Myocyte (in vitro differentiated cells): Measurements from ENCODE around the gene CRABP2. TPM values are rescaled to one million over a fixed set of nuclear protein-coding genes. Genes with fewer than 3 reads are reported as not detected.

ENCODE experiments used
- DNase-seq: peaks from one replicate; pipeline ENCODE4 v3.0.0-alpha.2; 2012; ENCODE audit warnings: low read depth
- polyA plus RNA-seq: library from polyadenylated mRNA; unstranded; fragments of >200 nt; gene quantifications from one replicate; pipeline ENCODE4 v1.2.1, GENCODE V29; 2012; ENCODE audit warnings: missing spikeins
- total RNA-seq: library from RNA; depleted of rRNA; stranded (reverse); fragments of >200 nt; gene quantifications from 2 replicates; pipeline ENCODE4 v1.2.3, GENCODE V29; 2014

Gene CRABP2
- total RNA-seq = 5.3 and 6.2 TPM in 2 replicates
- polyA plus RNA-seq = 6.0 TPM

DNA sequence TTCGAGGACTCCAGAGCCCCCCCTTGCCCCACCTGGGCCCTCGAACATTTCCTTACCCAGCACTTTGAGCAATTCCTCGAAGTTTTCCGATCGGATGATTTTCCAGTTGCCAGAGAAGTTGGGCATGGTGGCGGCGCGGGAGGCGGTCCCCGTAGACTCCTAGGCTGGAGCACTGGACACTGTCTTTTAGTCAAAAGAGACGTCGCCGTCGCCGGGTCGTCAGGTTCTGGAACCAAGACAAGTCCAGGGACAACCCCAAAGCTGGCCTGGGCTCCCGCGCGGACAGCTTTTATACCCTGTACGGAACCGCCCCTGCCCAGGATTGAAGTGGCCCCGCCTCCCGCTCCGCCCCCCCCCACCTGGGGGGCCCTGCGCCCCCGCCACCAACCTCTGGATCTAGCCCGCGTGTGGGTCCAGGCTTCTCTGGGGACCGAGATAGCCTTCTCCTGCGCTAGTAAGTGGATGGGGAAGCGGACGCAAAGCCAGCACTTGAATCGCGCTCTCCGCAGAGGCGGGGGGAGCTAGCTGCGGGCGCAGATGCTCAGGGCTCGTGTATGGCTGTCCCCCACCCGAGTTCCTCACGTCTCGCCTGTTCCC lies at the start of gene CRABP2:
TSS of gene CRABP2 (minus strand) at position 263 of the 597 bp plus-strand sequence. CDS start at position 126, 137 bp downstream.
- peak; percentile 28 for DNase-seq

- DNase-seq = peak; percentile 64
These were observed 48.8 kb upstream of the CRABP2 start for GRCh38 chr1:156754219-156754618.

DNA sequence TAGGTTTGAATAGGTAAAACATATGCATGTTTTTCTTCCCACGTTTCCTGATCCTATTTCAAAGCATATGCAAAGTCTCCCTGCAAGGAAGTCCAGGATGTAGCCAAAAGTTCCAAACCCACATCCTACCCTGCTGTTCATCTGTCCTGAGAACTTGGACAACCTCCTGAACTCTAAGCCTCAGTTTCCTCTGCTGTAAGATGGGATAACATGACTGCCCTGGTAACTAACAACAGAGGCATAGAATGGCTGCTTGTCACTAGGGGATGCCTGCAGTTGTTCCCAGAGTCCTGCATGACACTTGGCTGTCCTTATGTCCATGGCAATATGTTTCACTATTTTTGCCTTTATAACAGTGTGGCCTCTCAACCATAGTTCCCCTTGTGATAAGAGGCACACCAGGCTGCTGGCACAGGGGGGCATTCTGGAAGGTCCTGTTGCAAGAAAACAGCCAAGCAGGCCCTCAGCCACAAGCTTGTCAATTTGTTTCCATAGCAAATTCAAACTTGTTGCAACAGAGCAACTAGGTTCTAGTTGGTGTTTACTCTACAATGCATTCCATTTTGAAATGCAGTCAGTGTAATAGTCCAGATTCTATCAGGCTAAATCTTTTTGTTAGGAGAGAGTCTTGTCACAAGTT lies 47.6 kb upstream of the CRABP2 start:
- no peak for DNase-seq

GRCh38 chr1:156751757-156752481 lies 46.5 kb upstream of the CRABP2 start:
- peak; percentile 98 for DNase-seq

DNA sequence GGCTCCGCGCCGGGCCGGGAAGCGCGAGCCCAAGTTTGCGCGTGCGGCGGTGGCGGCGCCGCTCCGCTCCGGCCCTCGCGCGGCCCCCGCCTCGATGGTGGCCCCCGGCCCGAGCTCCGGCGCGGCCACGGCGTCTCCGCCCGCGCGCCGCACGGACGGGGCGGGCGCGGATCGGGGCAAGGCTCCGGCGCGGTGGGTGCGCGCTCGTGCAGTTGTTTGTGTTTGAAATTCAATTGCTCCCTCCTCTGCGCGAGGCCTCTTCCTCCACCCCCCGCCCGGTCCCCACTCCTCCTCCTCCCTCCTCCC lies 46.0 kb upstream of the CRABP2 start, which contains the start of gene HDGF:
TSS of gene HDGF (minus strand) at position 225 of the 306 bp plus-strand sequence. CDS start 246 bp downstream, outside the sequence.
- no peak for DNase-seq

- peak; percentile 55 for DNase-seq
These were observed 45.5 kb upstream of the CRABP2 start for GRCh38 chr1:156750711-156751450.

- peak; percentile 51 for DNase-seq
These were observed 44.8 kb upstream of the CRABP2 start for GRCh38 chr1:156750191-156750672.

- DNase-seq = peak; percentile 29
These were observed 44.2 kb upstream of the CRABP2 start for GRCh38 chr1:156749419-156750118.

- peak; percentile 78 for DNase-seq
These were observed 43.5 kb upstream of the CRABP2 start for GRCh38 chr1:156748670-156749418.

DNA sequence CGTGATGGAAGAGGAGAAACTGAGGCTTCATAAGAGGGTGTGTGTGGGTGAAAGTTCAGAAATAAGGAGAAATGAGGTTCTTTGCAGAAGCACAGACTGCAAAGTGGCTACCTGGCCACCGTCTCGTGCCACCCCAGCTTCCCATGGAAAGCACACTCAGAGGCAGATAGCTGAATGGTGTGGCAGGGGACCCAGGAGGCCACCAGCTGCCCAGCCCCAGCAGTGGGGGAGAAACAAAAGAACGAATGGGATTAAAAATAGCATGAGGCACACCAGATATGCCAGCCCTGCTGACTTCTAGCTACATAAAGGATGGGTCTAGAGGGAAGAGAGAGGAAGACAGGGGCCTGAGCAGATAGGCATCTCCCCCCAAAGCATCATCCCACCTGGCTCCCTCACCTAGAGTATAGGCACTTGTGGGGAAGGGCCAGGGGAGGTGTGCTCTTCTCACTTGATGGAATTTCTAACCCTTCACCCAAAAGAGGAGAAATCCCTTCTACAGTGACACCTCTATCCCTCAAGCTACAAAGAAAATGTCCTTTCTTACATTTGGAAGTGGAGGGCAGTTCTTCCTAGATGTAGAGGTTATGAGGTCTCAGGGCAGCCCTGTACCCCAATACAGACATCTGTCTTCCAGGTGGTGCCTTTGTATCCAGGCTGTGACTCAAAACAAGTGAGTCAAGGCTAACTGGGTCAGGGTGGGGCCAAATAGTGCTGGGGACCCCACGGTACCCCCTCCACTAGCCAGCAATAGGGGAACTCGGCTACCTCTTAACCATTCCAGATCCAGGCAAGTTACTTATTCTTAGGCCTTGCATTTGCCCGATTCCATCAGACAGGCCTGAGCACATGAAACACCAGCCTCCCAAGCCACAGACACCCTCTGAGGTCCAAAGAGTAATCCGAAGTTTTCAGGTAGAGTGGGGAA lies 42.6 kb upstream of the CRABP2 start:
- peak; percentile 86 for DNase-seq

- DNase-seq = peak; percentile 95
These were observed 41.6 kb upstream of the CRABP2 start for GRCh38 chr1:156746728-156747631.

GRCh38 chr1:156746406-156746727 lies 41.0 kb upstream of the CRABP2 start:
- DNase-seq = no peak

DNA sequence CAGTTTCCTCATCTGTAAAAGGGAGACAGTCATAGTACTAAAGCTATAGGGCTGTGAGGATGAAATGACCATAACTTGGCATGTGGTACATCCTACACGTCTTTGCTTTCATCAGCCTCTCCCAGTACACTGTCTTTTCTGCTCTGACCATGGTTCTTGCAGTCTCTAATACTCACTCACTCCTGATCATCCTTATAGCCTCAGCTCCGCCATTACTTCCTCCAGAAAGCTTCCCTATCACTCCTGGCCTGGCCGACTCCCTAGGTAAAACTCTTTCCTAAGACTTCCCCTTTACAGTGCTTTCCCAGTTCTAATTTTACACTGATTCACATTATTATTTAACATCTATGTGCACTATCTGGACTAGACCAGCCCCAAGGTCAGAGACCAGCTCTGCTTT lies 40.5 kb upstream of the CRABP2 start:
- no peak for DNase-seq

DNA sequence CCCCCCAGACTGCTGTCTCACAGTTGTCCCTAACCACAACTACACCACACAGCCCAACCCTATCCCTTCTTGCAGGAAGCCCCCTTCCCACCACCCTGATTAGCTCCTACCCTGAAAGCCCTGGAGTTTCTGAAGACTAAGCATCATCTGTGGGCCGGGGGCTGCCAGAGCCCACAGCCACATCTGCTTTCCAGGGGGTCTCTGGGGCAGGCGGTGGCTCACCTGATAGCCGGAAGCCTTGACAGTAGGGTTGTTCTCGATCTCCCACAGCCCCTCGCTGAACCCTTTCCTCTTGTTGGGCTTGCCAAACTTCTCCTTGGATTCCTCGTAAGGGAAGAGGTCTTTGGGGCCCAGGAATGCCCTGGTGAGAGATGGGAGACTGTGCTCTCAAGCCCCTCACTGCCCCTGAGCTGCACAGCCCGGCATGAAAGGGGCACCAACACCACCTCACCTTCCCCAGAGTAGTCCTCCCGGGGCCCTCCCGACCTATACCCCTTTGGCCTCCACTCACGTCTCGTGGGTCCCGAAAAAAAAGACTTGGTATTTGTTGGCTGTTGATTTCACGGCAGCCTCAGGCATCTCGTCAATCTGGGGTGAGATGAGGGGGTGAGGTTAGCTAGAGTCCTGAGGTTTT lies 39.5 kb upstream of the CRABP2 start:
- no peak for DNase-seq

DNA sequence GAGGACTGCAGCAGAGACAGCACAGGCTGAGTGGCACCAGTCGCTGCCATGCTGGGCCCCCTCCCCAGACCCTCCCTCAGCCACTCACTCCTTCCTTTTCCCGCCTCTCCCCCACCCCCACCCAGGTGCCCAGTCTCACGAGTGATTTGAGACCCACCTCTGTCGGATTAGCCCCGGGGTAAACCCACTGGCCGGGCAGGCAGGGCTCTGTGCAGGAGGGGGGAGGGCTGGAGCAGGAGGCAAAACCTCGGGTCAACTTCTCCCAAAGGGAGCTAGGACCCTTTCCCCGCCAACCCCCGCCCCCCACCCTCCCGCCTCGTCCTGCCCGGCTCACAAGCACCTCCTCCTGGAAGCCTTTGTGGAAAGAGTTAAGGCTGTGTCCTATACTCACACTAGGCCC lies 39.0 kb upstream of the CRABP2 start:
- DNase-seq = no peak

GRCh38 chr1:156743367-156744302 lies 38.3 kb upstream of the CRABP2 start:
- DNase-seq = no peak

DNA sequence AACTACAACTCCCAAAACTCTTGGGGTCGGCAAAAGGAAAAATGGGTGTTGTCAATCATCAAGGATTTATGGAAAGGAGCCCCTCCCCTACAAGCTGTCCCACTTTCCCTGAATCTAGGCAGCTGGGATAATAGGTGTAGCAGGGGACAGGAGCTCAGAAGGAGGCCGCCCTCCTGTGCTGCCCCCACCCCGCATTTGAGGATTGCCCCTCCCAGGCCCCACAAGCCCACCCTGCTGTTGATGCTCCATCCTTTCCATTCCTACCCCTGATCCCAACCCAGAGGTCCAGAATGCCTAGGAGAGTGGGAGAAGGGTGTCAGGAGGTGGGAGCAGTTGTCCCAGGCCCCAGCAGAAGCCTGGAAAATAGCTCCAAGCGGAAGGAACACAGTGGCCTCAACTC lies 37.4 kb upstream of the CRABP2 start:
- DNase-seq = no peak
